Thymus (tissue), 11 donors: ENCODE results near the gene PSMA1. TPM values are rescaled to one million over a fixed set of nuclear protein-coding genes. Genes with fewer than 3 reads are reported as not detected.

Experiments
- DNase-seq, 9 donors: peaks; one replicate each; pipeline ENCODE4 v3.0.0-alpha.2; 2013; ENCODE audit warnings: low spot score in 9 of 9, low read depth in 6 of 9, missing footprints in 1 of 9
- H3K27ac ChIP-seq, 2 donors: one replicate each; pipeline ENCODE4 v1.5.1; 2013; ENCODE audit warnings: control low read depth in 1 of 2, low read depth in 1 of 2, low read length in 1 of 2, mild to moderate bottlenecking in 1 of 2, moderate library complexity in 1 of 2
- H3K27me3 ChIP-seq, 2 donors: one replicate each; pipeline ENCODE4 v1.5.1; 2013; ENCODE audit warnings: low read length in 1 of 2; ENCODE audit not compliant: control insufficient read depth in 2 of 2, insufficient read depth in 1 of 2
- H3K36me3 ChIP-seq, 2 donors: one replicate each; pipeline ENCODE4 v1.5.1; 2013; ENCODE audit warnings: low read length in 1 of 2, mild to moderate bottlenecking in 1 of 2, moderate library complexity in 1 of 2; ENCODE audit not compliant: control insufficient read depth in 2 of 2, insufficient read depth in 2 of 2
- H3K4me1 ChIP-seq, 2 donors: one replicate each; pipeline ENCODE4 v1.5.1; 2013; ENCODE audit warnings: low read length in 2 of 2; ENCODE audit not compliant: control insufficient read depth in 2 of 2, insufficient read depth in 2 of 2
- H3K4me3 ChIP-seq, 2 donors: one replicate each; pipeline ENCODE4 v1.5.1; 2013; ENCODE audit warnings: low read length in 2 of 2, control low read depth in 1 of 2, mild to moderate bottlenecking in 1 of 2
- H3K9me3 ChIP-seq, 2 donors: one replicate each; pipeline ENCODE4 v1.5.1; 2013; ENCODE audit warnings: low read length in 1 of 2, mild to moderate bottlenecking in 1 of 2; ENCODE audit not compliant: control insufficient read depth in 2 of 2, insufficient read depth in 1 of 2
- WGBS: extraction: QIAGEN DNeasy Blood & Tissue Kit; methylation state at CpG from one replicate; pipeline ENCODE4 v1.1.7; 2013; 5-methylcytosine and 5-hydroxymethylcytosine counted together
- polyA plus RNA-seq: library from polyadenylated mRNA; stranded (reverse); fragments of 200-250 nt; gene quantifications from one replicate; pipeline ENCODE4 v1.2.3, GENCODE V29; 2013
- total RNA-seq: library from RNA; stranded (reverse); fragments of 120-200 nt; gene quantifications from one replicate; pipeline ENCODE4 v1.2.4, GENCODE V29; 2013
- donor health status: healthy.

PSMA1 gene
- total and polyA plus RNA-seq, 2 donors: 212 to 309 TPM

- Histone ChIP-seq H3K36me3 (peaks cover 8 to 36% of the 10 kb centered on the region in 2 donors), H3K9me3 (no peaks in the 10 kb centered on the region), H3K4me1 (no peaks in the 10 kb centered on the region), H3K27me3 (no peaks in the 10 kb centered on the region), H3K4me3 (peak overlapping the region; percentile 90 to 96), H3K27ac (peak overlapping the region; percentile 91 to 93)
- WGBS: 1% methylated on average over 19 of the region's 19 CpGs
- DNase-seq: peak in 4 of 9 donors; percentile 4 to 46 (median 32)
These were observed 21.0 kb downstream of the PSMA1 start for GRCh38 chr11:14499178-14499559.

DNA sequence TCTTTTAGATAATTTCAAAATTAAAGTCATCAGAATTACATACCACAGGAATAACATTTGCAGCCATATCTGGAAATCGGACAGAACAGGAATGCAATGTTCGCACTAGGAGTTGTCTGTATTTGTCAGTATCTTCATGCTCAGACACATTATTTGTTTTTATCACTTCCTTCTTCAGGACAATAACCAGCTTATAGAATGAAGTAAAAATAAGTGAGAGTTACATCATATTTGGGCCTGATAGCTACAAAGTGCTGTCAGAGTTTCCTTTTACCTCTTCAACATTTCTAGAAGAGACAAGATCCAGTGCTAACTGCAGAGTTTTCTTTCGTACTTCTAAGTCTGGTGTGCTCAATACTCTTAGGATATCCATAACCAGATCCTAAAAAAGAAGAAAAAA lies 39.5 kb downstream of the PSMA1 start:
- Histone ChIP-seq H3K27ac (no peak overlapping the region), H3K36me3 (peaks cover 40 to 88% of the 10 kb centered on the region in 2 donors), H3K4me3 (no peak overlapping the region), H3K4me1 (no peaks in the 10 kb centered on the region), H3K9me3 (no peaks in the 10 kb centered on the region), H3K27me3 (no peaks in the 10 kb centered on the region)
- no peak for DNase-seq
- 97% methylated on average over 3 of the region's 3 CpGs for WGBS

- Histone ChIP-seq H3K36me3 (peaks cover 46 to 89% of the 10 kb centered on the region in 2 donors), H3K27ac (no peak overlapping the region), H3K4me3 (no peak overlapping the region), H3K4me1 (no peaks in the 10 kb centered on the region), H3K9me3 (no peaks in the 10 kb centered on the region), H3K27me3 (no peaks in the 10 kb centered on the region)
- no peak for DNase-seq
- WGBS: 96% methylated on average over 1 of the region's 1 CpG
These were observed 49.1 kb downstream of the PSMA1 start for GRCh38 chr11:14471127-14471526.

GRCh38 chr11:14463623-14464022 lies 56.6 kb downstream of the PSMA1 start:
- WGBS: 99% methylated on average over 2 of the region's 2 CpGs
- no peaks in the 10 kb centered on the region for H3K4me1 ChIP-seq
- no peak overlapping the region for H3K4me3 ChIP-seq
- DNase-seq: no peak
- H3K9me3 ChIP-seq: no peaks in the 10 kb centered on the region
- peaks cover 41 to 89% of the 10 kb centered on the region in 2 donors for H3K36me3 ChIP-seq
- no peaks in the 10 kb centered on the region for H3K27me3 ChIP-seq
- H3K27ac ChIP-seq: no peak overlapping the region

GRCh38 chr11:14460147-14460546 lies 60.0 kb downstream of the PSMA1 start:
- H3K27ac ChIP-seq: no peak overlapping the region
- H3K9me3 ChIP-seq: no peaks in the 10 kb centered on the region
- H3K4me1 ChIP-seq: no peaks in the 10 kb centered on the region
- no peak for DNase-seq
- no peaks in the 10 kb centered on the region for H3K27me3 ChIP-seq
- peaks cover 42 to 79% of the 10 kb centered on the region in 2 donors for H3K36me3 ChIP-seq
- no peak overlapping the region for H3K4me3 ChIP-seq

- peaks cover 31 to 62% of the 10 kb centered on the region in 2 donors for H3K36me3 ChIP-seq
- H3K4me1 ChIP-seq: no peaks in the 10 kb centered on the region
- H3K9me3 ChIP-seq: no peaks in the 10 kb centered on the region
- DNase-seq: no peak
- no peak overlapping the region for H3K4me3 ChIP-seq
- 99% methylated on average over 3 of the region's 3 CpGs for WGBS
- no peaks in the 10 kb centered on the region for H3K27me3 ChIP-seq
- H3K27ac ChIP-seq: no peak overlapping the region
These were observed 61.8 kb downstream of the PSMA1 start for GRCh38 chr11:14458377-14458776.

GRCh38 chr11:14455648-14456430 lies 64.3 kb downstream of the PSMA1 start:
- Histone ChIP-seq H3K4me1 (no peaks in the 10 kb centered on the region), H3K36me3 (peaks cover 16 to 42% of the 10 kb centered on the region in 2 donors), H3K9me3 (no peaks in the 10 kb centered on the region), H3K27me3 (no peaks in the 10 kb centered on the region), H3K27ac (no peak overlapping the region), H3K4me3 (no peak overlapping the region)
- no peak for DNase-seq
- 95% methylated on average over 3 of the region's 3 CpGs for WGBS

Other genes starting within 250 kb of the PSMA1 start
- 25.3 TPM for gene RRAS2, start 161.2 kb downstream of the PSMA1 start, total RNA-seq
- 30.4 TPM for gene RRAS2, start 161.2 kb downstream of the PSMA1 start, polyA plus RNA-seq
- 143 TPM for gene COPB1, start 20.6 kb downstream of the PSMA1 start, total RNA-seq
- gene COPB1, start 20.6 kb downstream of the PSMA1 start, polyA plus RNA-seq: 79.7 TPM
- 9.8 TPM for gene PDE3B, start 123.4 kb upstream of the PSMA1 start, total RNA-seq
- 32.9 TPM for gene PDE3B, start 123.4 kb upstream of the PSMA1 start, polyA plus RNA-seq